ENCODE measurements around the gene HIPK2.

- TF ChIP-seq LEF1 (IDR thresholded peaks at IDR 0.05; ENCODE audit: borderline replicate concordance) (no peak), ZNF384 (IDR thresholded peaks at IDR 0.05) (no peak), SUZ12 (IDR thresholded peaks at IDR 0.05) (no peak), TARDBP (IDR thresholded peaks at IDR 0.05) (no peak), SP1 (IDR thresholded peaks at IDR 0.05) (no peak), FOXA1 (IDR thresholded peaks at IDR 0.05) (no peak), ARNT (IDR thresholded peaks at IDR 0.05) (no peak), FOXK2 (IDR thresholded peaks at IDR 0.05) (no peak), ELF4 (IDR thresholded peaks at IDR 0.05) (no peak)
These were observed 125.9 kb downstream of the HIPK2 start for GRCh38 chr7:139651914-139652313.

Data from HEK293T (cell line).